ENCODE data around the gene CELSR1.

DNA sequence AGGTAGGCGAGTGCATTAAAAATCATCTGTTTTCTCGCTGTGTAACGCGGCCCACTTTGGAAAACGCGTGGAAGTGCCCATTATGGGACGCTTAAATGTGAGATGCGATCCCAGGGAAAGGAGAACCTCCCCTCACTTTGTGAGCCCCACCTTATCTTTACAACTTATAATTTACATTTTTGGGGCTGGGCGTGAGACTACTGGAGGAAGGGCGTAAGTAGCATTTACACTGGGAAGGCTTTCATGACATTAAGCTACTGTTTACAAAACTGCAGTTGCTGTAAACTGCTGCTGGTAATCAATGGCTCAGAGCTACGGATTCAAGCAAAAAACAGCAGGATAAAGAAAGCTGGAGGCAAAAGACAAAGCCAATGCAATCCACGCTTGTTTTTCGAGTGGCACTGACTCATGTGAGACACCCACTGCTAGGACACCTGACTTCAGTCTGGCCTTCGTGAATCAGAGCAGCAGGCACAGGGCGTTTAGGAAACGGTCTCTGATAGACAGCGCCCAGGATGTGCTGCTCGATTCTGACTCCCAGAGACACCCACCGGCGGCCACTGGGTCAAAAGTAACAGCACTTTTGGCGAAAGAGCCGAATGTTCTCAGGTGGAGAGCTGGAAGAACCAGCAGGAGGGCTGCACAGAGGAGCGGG is 123.6 kb downstream of the CELSR1 start:
- no peak for TF ChIP-seq EZH2 (optimal IDR thresholded peaks at IDR 0.05; ENCODE audit: low read depth, low read length)
- TF ChIP-seq, protein P1, sequence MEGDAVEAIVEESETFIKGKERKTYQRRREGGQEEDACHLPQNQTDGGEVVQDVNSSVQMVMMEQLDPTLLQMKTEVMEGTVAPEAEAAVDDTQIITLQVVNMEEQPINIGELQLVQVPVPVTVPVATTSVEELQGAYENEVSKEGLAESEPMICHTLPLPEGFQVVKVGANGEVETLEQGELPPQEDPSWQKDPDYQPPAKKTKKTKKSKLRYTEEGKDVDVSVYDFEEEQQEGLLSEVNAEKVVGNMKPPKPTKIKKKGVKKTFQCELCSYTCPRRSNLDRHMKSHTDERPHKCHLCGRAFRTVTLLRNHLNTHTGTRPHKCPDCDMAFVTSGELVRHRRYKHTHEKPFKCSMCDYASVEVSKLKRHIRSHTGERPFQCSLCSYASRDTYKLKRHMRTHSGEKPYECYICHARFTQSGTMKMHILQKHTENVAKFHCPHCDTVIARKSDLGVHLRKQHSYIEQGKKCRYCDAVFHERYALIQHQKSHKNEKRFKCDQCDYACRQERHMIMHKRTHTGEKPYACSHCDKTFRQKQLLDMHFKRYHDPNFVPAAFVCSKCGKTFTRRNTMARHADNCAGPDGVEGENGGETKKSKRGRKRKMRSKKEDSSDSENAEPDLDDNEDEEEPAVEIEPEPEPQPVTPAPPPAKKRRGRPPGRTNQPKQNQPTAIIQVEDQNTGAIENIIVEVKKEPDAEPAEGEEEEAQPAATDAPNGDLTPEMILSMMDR (IDR thresholded peaks at IDR 0.05; ENCODE audit: low read length), result no peak
